ENCODE measurements around the gene MTUS2. TPM values are rescaled to one million over a fixed set of nuclear protein-coding genes. Genes with fewer than 3 reads are reported as not detected.

Gene MTUS2
- total and polyA plus RNA-seq, 2 experiments from 2014 or later: 0.27 to 0.38 TPM

DNA sequence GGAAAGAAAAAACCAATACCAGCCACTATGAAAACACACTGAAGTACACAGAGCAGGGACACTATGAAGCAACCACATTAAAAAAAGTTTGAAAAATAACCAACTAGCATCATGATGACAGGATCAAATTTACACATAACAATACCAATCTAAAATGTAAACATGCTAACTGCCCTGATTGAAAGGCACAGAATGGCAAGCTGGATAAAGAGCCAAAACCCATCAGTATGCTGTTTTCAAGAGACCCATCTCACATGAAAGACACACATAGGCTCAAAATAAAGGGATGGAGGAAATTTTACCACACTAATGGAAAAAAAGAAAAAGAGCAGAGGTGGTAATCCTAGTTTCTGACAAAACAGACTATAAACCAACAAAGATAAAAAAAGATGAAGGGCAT is 484.0 kb downstream of the MTUS2 start (continued):
- TF ChIP-seq, protein P1, sequence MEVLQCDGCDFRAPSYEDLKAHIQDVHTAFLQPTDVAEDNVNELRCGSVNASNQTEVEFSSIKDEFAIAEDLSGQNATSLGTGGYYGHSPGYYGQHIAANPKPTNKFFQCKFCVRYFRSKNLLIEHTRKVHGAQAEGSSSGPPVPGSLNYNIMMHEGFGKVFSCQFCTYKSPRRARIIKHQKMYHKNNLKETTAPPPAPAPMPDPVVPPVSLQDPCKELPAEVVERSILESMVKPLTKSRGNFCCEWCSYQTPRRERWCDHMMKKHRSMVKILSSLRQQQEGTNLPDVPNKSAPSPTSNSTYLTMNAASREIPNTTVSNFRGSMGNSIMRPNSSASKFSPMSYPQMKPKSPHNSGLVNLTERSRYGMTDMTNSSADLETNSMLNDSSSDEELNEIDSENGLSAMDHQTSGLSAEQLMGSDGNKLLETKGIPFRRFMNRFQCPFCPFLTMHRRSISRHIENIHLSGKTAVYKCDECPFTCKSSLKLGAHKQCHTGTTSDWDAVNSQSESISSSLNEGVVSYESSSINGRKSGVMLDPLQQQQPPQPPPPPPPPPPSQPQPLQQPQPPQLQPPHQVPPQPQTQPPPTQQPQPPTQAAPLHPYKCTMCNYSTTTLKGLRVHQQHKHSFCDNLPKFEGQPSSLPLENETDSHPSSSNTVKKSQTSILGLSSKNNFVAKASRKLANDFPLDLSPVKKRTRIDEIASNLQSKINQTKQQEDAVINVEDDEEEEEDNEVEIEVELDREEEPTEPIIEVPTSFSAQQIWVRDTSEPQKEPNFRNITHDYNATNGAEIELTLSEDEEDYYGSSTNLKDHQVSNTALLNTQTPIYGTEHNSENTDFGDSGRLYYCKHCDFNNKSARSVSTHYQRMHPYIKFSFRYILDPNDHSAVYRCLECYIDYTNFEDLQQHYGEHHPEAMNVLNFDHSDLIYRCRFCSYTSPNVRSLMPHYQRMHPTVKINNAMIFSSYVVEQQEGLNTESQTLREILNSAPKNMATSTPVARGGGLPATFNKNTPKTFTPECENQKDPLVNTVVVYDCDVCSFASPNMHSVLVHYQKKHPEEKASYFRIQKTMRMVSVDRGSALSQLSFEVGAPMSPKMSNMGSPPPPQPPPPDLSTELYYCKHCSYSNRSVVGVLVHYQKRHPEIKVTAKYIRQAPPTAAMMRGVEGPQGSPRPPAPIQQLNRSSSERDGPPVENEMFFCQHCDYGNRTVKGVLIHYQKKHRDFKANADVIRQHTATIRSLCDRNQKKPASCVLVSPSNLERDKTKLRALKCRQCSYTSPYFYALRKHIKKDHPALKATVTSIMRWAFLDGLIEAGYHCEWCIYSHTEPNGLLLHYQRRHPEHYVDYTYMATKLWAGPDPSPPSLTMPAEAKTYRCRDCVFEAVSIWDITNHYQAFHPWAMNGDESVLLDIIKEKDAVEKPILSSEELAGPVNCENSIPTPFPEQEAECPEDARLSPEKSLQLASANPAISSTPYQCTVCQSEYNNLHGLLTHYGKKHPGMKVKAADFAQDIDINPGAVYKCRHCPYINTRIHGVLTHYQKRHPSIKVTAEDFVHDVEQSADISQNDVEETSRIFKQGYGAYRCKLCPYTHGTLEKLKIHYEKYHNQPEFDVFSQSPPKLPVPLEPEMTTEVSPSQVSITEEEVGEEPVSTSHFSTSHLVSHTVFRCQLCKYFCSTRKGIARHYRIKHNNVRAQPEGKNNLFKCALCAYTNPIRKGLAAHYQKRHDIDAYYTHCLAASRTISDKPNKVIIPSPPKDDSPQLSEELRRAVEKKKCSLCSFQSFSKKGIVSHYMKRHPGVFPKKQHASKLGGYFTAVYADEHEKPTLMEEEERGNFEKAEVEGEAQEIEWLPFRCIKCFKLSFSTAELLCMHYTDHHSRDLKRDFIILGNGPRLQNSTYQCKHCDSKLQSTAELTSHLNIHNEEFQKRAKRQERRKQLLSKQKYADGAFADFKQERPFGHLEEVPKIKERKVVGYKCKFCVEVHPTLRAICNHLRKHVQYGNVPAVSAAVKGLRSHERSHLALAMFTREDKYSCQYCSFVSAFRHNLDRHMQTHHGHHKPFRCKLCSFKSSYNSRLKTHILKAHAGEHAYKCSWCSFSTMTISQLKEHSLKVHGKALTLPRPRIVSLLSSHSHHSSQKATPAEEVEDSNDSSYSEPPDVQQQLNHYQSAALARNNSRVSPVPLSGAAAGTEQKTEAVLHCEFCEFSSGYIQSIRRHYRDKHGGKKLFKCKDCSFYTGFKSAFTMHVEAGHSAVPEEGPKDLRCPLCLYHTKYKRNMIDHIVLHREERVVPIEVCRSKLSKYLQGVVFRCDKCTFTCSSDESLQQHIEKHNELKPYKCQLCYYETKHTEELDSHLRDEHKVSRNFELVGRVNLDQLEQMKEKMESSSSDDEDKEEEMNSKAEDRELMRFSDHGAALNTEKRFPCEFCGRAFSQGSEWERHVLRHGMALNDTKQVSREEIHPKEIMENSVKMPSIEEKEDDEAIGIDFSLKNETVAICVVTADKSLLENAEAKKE (CRISPR knock-in tag; IDR thresholded peaks at IDR 0.05): no peak
- TF ChIP-seq NANOG (IDR thresholded peaks at IDR 0.05; ENCODE audit: borderline replicate concordance): no peak
- no peak for TF ChIP-seq CREB1 (CRISPR knock-in tag; IDR thresholded peaks at IDR 0.05; ENCODE audit: low read depth)
- TF ChIP-seq, protein P2, sequence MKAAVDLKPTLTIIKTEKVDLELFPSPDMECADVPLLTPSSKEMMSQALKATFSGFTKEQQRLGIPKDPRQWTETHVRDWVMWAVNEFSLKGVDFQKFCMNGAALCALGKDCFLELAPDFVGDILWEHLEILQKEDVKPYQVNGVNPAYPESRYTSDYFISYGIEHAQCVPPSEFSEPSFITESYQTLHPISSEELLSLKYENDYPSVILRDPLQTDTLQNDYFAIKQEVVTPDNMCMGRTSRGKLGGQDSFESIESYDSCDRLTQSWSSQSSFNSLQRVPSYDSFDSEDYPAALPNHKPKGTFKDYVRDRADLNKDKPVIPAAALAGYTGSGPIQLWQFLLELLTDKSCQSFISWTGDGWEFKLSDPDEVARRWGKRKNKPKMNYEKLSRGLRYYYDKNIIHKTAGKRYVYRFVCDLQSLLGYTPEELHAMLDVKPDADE (IDR thresholded peaks at IDR 0.05): no peak
- TF ChIP-seq JUNB (IDR thresholded peaks at IDR 0.05; ENCODE audit: unreplicated experiment): no peak
- TF ChIP-seq ZNF331 (CRISPR knock-in tag; IDR thresholded peaks at IDR 0.05; ENCODE audit: low read depth): no peak
- no peak for TF ChIP-seq STAT1 (IDR thresholded peaks at IDR 0.05; ENCODE audit: unreplicated experiment)
- TF ChIP-seq EZH2 (IDR thresholded peaks at IDR 0.05; ENCODE audit: low read depth, unreplicated experiment): no peak
- TF ChIP-seq POLR2AphosphoS5 (IDR thresholded peaks at IDR 0.05; ENCODE audit: low read depth): no peak

DNA sequence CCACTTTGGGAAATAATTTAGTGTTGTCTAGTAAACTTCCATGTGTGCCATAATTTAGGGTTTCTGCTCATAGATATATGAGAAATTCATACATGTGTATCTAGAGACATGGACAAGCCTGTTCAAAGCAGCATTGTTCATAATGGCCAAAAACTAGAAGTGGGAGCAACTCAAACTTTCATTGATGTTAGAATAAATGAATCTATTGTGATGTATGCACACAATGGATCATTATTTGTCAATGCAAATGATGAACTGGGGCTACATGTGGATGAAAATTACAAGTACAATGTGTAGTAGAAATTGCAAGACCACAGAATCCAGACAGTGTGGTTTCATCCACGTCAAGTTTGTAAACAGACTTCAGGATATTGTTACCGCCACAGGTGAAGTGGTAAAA is 490.7 kb downstream of the MTUS2 start:
- Mint-ChIP-seq H3K27me3 (ENCODE audit: insufficient read depth, low read depth, poor library complexity) (peaks cover 5% of the 10 kb centered on the region), H3K4me3 (no peak overlapping the region), H3K4me1 (no peaks in the 10 kb centered on the region), H3K36me3 (ENCODE audit: low read depth) (no peaks in the 10 kb centered on the region), H3K27ac (no peak overlapping the region), H3K9me3 (peaks cover 24% of the 10 kb centered on the region)
- no peaks in the 10 kb centered on the region for H3K27me3 ChIP-seq (ENCODE audit: insufficient read depth)
- no peaks in the 10 kb centered on the region for H3F3A ChIP-seq (replicated peaks; ENCODE audit: low read depth)
- ATAC-seq (no peak), DNase-seq (ENCODE audit: low spot score) (no peak)
- H3K27ac ChIP-seq (ENCODE audit: low read depth): no peak overlapping the region
- H4K20me1 ChIP-seq (replicated peaks; ENCODE audit: insufficient read depth): no peaks in the 10 kb centered on the region
- no peaks in the 10 kb centered on the region for H3K79me2 ChIP-seq (replicated peaks; ENCODE audit: insufficient read depth)
- no peak overlapping the region for H3K4me2 ChIP-seq
- H3K9me2 ChIP-seq (ENCODE audit: insufficient read depth): no peaks in the 10 kb centered on the region
- no peak overlapping the region for H2AFZ ChIP-seq
- H3K4me1 ChIP-seq (ENCODE audit: insufficient read depth): no peaks in the 10 kb centered on the region
- H3K4me3 ChIP-seq: no peak overlapping the region
- H3K36me3 ChIP-seq (ENCODE audit: insufficient read depth): no peaks in the 10 kb centered on the region
- TF ChIP-seq CREB1 (CRISPR knock-in tag; IDR thresholded peaks at IDR 0.05; ENCODE audit: low read depth) (no peak), JUNB (IDR thresholded peaks at IDR 0.05; ENCODE audit: unreplicated experiment) (no peak)
- TF ChIP-seq, protein P3, sequence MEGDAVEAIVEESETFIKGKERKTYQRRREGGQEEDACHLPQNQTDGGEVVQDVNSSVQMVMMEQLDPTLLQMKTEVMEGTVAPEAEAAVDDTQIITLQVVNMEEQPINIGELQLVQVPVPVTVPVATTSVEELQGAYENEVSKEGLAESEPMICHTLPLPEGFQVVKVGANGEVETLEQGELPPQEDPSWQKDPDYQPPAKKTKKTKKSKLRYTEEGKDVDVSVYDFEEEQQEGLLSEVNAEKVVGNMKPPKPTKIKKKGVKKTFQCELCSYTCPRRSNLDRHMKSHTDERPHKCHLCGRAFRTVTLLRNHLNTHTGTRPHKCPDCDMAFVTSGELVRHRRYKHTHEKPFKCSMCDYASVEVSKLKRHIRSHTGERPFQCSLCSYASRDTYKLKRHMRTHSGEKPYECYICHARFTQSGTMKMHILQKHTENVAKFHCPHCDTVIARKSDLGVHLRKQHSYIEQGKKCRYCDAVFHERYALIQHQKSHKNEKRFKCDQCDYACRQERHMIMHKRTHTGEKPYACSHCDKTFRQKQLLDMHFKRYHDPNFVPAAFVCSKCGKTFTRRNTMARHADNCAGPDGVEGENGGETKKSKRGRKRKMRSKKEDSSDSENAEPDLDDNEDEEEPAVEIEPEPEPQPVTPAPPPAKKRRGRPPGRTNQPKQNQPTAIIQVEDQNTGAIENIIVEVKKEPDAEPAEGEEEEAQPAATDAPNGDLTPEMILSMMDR (conservative IDR thresholded peaks at IDR 0.05; ENCODE audit: low read depth in 2 of 2): no peak
- TF ChIP-seq, protein P2 (IDR thresholded peaks at IDR 0.05): no peak
